Epithelial cell of proximal tubule (primary cell): ENCODE measurements around the gene MT1M. TPM values are rescaled to one million over a fixed set of nuclear protein-coding genes. Genes with fewer than 3 reads are reported as not detected.
A peak's percentile ranks its signal among the peaks of the same experiment; 100 is the strongest.

ENCODE experiments used
- DNase-seq: peaks from one replicate; pipeline ENCODE4 v3.0.0-alpha.2; 2011; ENCODE audit warnings: low read depth
- H3K4me3 ChIP-seq: 2 replicates; pipeline ENCODE4 v1.5.1; 2011; ENCODE audit warnings: low read depth, mild to moderate bottlenecking, low read length
- CTCF ChIP-seq: conservative IDR thresholded peaks from 2 replicates; pipeline ENCODE4 v1.5.1; 2012; ENCODE audit warnings: low read depth, mild to moderate bottlenecking, low read length
- total RNA-seq: library from RNA; depleted of rRNA; stranded (reverse); fragments of >200 nt; gene quantifications from 2 replicates; pipeline ENCODE4 v1.2.3, GENCODE V29; 2015

The MT1M gene
- total RNA-seq, 1 donor from 2014 or later: 124 TPM

- no peak for TF ChIP-seq CTCF
- DNase-seq: no peak
- no peak overlapping the region for H3K4me3 ChIP-seq
Observed at GRCh38 chr16:56649820-56650219, 17.4 kb downstream of the MT1M start.

- TF ChIP-seq CTCF: no peak
- no peak within 1 kb of the TSS for H3K4me3 ChIP-seq
- DNase-seq: no peak
Observed at GRCh38 chr16:56651586-56651985, 19.1 kb downstream of the MT1M start, which contains the start of gene MT1B. Gene MT1B (plus strand): TSS chr16:56651886. CDS start chr16:56651954, 68 bp downstream.

GRCh38 chr16:56652600-56652999 is 20.1 kb downstream of the MT1M start:
- no peak for TF ChIP-seq CTCF
- DNase-seq: no peak

GRCh38 chr16:56653218-56653617 is 20.8 kb downstream of the MT1M start:
- no peak overlapping the region for H3K4me3 ChIP-seq
- no peak for TF ChIP-seq CTCF
- DNase-seq: no peak

More at GRCh38 chr16:56652600-56652999, 20.1 kb downstream of the MT1M start:
- no peak overlapping the region for H3K4me3 ChIP-seq

GRCh38 chr16:56657555-56658326 is 25.3 kb downstream of the MT1M start, which contains the start of gene MT1F:
Gene MT1F (plus strand): TSS chr16:56657959. CDS start chr16:56658059, 100 bp downstream.
- DNase-seq: no peak
- TF ChIP-seq CTCF: no peak
- peak within 1 kb of the TSS; percentile 61 for H3K4me3 ChIP-seq

GRCh38 chr16:56658327-56658875 is 25.9 kb downstream of the MT1M start:
- H3K4me3 ChIP-seq: peak overlapping the region; percentile 61
- DNase-seq: no peak
- no peak for TF ChIP-seq CTCF
